Measurements from ENCODE around the gene ELMOD3. TPM values are rescaled to one million over a fixed set of nuclear protein-coding genes. Genes with fewer than 3 reads are reported as not detected.

Gene ELMOD3
- total RNA-seq, 4 donors from 2014 or later = 17.4 to 21.5 (median 18.3) TPM

DNA sequence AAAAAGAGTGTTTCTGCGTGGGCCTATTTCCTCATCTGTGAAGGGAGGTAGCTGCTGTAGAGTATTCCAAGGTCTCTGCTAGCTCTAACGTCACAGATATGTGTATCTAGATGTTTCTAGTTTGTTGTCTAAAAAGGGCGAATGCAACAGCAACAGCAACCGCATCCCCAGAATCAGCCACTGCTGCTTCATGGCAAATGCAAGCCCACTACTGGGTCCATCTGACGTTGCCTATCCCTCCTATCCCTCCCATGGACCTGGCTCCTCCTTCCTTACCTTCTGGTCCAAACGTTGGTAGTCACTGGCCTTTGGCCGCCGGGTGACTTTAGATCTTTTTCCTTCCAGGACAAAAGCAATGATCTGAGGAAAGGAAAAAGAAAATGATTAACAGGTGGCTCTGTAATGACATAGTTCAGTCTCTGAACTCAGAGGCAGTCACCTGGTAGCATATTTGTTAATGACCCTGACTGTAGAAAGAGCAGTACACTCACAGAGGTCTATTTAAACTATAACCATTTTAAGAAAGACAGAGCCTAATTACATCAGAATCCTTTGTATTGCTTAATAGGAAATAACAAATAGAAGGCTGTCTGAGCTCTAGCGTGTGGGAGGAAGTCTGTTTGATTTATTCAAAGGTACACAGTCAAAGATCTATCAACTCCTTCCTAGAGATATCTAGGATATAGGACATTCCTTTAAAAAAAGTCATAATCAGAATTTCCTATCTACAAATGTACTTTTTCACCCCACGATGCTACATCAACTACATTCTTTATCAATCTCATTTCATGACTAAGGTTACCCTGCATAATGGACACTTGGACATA, 29.7 kb upstream of the ELMOD3 start:
- H3K4me1 ChIP-seq = peaks cover 47 to 80% (median 77%) of the 10 kb centered on the region in 4 donors
- H3K4me3 ChIP-seq = peak overlapping the region; percentile 80 to 92 (median 85)
- intact Hi-C loops (cut with DNase I) = no loop called here
- 58% methylated on average over 10 of the region's 10 CpGs for WGBS
- H3K9me3 ChIP-seq = no peaks in the 10 kb centered on the region
- TF ChIP-seq POLR2AphosphoS5 (IDR thresholded peaks at IDR 0.05) (no peak), EP300 (IDR thresholded peaks at IDR 0.05) (no peak), POLR2A (IDR thresholded peaks at IDR 0.05; ENCODE audit: low read depth) (no peak)
- TF ChIP-seq, protein P1, sequence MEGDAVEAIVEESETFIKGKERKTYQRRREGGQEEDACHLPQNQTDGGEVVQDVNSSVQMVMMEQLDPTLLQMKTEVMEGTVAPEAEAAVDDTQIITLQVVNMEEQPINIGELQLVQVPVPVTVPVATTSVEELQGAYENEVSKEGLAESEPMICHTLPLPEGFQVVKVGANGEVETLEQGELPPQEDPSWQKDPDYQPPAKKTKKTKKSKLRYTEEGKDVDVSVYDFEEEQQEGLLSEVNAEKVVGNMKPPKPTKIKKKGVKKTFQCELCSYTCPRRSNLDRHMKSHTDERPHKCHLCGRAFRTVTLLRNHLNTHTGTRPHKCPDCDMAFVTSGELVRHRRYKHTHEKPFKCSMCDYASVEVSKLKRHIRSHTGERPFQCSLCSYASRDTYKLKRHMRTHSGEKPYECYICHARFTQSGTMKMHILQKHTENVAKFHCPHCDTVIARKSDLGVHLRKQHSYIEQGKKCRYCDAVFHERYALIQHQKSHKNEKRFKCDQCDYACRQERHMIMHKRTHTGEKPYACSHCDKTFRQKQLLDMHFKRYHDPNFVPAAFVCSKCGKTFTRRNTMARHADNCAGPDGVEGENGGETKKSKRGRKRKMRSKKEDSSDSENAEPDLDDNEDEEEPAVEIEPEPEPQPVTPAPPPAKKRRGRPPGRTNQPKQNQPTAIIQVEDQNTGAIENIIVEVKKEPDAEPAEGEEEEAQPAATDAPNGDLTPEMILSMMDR (IDR thresholded peaks at IDR 0.05) = no peak
- no peaks in the 10 kb centered on the region for H3K27me3 ChIP-seq
- DNase-seq (ENCODE audit: extremely low spot score) = no peak
- peaks cover 35 to 57% (median 41%) of the 10 kb centered on the region in 4 donors for H3K36me3 ChIP-seq
- H3K27ac ChIP-seq (replicated peaks in 1 of 4) = peak overlapping the region in 1 of 4 donors; percentile 12

DNA sequence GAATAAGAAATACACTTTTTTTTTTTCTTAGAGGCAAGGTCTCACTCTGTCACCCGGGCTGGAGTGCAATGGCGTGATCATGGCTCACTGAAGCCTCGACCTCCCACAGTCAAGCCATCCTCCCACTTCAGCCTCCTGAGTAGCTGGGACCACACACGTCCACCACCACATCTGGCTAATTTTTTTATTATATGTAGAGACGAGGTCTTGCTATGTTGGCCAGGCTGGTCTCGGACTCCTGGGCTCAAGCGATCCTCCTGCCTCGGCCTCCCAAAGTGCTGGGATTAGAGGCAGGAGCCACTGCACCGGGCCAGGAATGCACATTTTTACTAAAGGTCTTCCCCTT, 29.1 kb upstream of the ELMOD3 start:
- Histone ChIP-seq H3K4me1 (peaks cover 47 to 78% (median 75%) of the 10 kb centered on the region in 4 donors), H3K36me3 (peaks cover 29 to 51% (median 36%) of the 10 kb centered on the region in 4 donors)

DNA sequence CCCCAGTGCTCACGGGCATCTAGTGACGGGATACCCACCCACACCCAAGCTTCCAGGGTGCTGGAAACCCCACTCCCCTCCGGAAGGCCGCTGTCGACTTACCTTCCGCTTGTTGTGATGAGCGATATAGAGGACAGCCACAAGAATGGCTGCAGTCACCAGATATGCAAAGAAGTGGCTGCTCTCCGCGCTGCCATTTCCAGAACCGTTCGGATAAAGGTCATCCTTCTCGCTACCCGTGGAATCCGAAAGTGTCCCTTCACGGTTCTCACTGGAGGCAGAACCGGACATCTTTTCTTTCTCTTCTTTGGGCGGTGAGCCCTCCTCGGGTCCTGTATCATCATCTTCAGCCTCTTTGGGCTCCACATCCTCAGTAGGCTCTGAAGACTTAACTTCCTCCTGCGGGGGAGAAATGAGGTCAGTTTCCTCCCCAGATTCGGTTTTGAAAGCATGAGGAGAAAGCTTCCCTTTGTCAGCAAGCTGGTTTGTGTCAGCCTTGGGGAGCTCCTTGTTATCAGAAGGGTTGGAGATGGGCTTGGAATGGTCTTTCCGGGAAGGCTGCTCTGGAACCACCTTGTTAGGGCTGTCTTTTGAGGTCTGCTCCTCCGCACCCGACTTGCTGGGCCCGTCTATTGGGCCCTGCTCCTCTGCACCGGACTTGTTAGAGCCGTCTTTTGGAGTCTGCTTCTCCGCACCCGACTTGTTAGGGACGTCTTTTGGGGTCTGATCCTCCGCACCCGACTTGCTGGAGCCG, 28.0 kb upstream of the ELMOD3 start:
- no peaks in the 10 kb centered on the region for H3K9me3 ChIP-seq
- peaks cover 47 to 66% (median 65%) of the 10 kb centered on the region in 4 donors for H3K4me1 ChIP-seq
- TF ChIP-seq POLR2AphosphoS5 (IDR thresholded peaks at IDR 0.05) (no peak), POLR2A (IDR thresholded peaks at IDR 0.05; ENCODE audit: low read depth) (no peak), EP300 (IDR thresholded peaks at IDR 0.05) (no peak)
- TF ChIP-seq, protein P1 (IDR thresholded peaks at IDR 0.05) = no peak
- H3K27me3 ChIP-seq = no peaks in the 10 kb centered on the region
- peak overlapping the region; percentile 87 to 97 (median 96) for H3K27ac ChIP-seq (replicated peaks in 1 of 4)
- peaks cover 23 to 40% (median 29%) of the 10 kb centered on the region in 4 donors for H3K36me3 ChIP-seq
- WGBS = 24% methylated on average over 31 of the region's 32 CpGs
- intact Hi-C loops (cut with DNase I) = no loop called here
- peak overlapping the region; percentile 80 to 92 (median 85) for H3K4me3 ChIP-seq
- no peak for DNase-seq (ENCODE audit: extremely low spot score)

More for the DNA sequence above, 29.1 kb upstream of the ELMOD3 start:
- Histone ChIP-seq H3K27me3 (no peaks in the 10 kb centered on the region), H3K4me3 (peak overlapping the region; percentile 80 to 92 (median 85)), H3K9me3 (no peaks in the 10 kb centered on the region), H3K27ac (replicated peaks in 1 of 4) (no peak overlapping the region)
- intact Hi-C loops (cut with DNase I) = no loop called here
- no peak for TF ChIP-seq POLR2AphosphoS5 (IDR thresholded peaks at IDR 0.05)
- 63% methylated on average over 9 of the region's 9 CpGs for WGBS
- no peak for DNase-seq (ENCODE audit: extremely low spot score)

DNA sequence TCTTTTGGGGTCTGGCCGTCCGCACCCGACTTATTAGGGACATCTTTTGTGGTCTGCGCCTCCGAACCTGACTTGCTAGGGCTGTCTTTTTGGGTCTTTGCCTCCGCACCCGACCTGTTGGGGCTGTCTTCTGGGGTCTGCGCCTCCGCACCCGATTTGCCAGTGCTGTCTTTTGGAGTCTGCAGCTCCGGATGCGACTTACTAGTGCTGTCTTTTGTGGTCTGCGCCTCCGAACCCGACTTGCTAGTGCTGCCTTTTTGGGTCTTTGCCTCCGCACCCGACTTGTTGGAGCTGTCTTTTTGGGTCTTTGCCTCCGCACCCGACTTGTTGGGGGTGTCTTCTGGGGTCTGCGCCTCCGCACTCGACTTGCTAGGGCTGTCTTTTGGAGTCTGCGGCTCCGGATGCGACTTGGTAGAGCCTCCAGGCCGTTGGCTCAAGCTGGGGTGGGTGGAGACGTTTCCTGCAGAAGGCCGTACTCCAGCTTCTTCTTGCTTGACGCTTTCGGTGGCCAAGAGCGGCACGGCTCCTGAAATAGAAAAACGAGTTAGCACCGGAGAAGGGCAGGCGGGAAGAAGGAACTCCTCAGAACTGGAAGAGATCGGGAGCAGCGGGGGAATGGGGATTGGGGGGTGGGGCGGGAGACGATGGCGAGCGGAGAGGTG, 27.3 kb upstream of the ELMOD3 start:
- intact Hi-C loops (cut with DNase I) = no loop called here
- H3K4me1 ChIP-seq = peaks cover 46 to 59% (median 58%) of the 10 kb centered on the region in 4 donors
- H3K36me3 ChIP-seq = peaks cover 20 to 32% (median 25%) of the 10 kb centered on the region in 4 donors
- no peaks in the 10 kb centered on the region for H3K9me3 ChIP-seq
- H3K27ac ChIP-seq (replicated peaks in 1 of 4) = peak overlapping the region; percentile 87 to 97 (median 96)
- TF ChIP-seq POLR2A (IDR thresholded peaks at IDR 0.05; ENCODE audit: low read depth) (no peak), POLR2AphosphoS5 (IDR thresholded peaks at IDR 0.05) (no peak), EP300 (IDR thresholded peaks at IDR 0.05) (no peak)
- TF ChIP-seq, protein P1 (IDR thresholded peaks at IDR 0.05) = no peak
- H3K27me3 ChIP-seq = no peaks in the 10 kb centered on the region
- no peak for DNase-seq (ENCODE audit: extremely low spot score)
- peak overlapping the region; percentile 80 to 92 (median 85) for H3K4me3 ChIP-seq
- 3% methylated on average over 28 of the region's 41 CpGs for WGBS
